GM23338 (cell line): ENCODE data around the gene PDSS2. TPM values are rescaled to one million over a fixed set of nuclear protein-coding genes. Genes with fewer than 3 reads are reported as not detected.

Experiments used
- ATAC-seq: fragments of 200-7000 bp; cut with Tn5 transposase; 3 replicates; pipeline ENCODE4 v1.9.1; 2020
- DNase-seq: peaks from one replicate; pipeline ENCODE4 v3.0.0-alpha.2; 2015; ENCODE audit warnings: low spot score
- H2AFZ ChIP-seq: fragments of 200-600 bp; sonication (generic); 2 replicates; pipeline ENCODE4 v1.8.0; 2016; ENCODE audit warnings: antibody characterized with exemption, mild to moderate bottlenecking, moderate library complexity
- H3F3A ChIP-seq: fragments of 200-600 bp; sonication (generic); replicated peaks from 2 replicates; pipeline ENCODE4 v1.8.0; 2017; ENCODE audit warnings: antibody characterized with exemption, mixed run types, low read depth
- H3K27ac ChIP-seq: fragments of 200-600 bp; sonication (generic); 2 replicates; pipeline ENCODE4 v1.6.1; 2016; ENCODE audit warnings: low read depth
- H3K27me3 ChIP-seq: fragments of 200-600 bp; sonication (generic); 2 replicates; pipeline ENCODE4 v1.8.0; 2016; ENCODE audit warnings: mild to moderate bottlenecking, mixed run types, moderate library complexity; ENCODE audit not compliant: insufficient read depth
- H3K36me3 ChIP-seq: fragments of 200-600 bp; sonication (generic); 2 replicates; pipeline ENCODE4 v1.8.0; 2016; ENCODE audit warnings: mild to moderate bottlenecking; ENCODE audit not compliant: insufficient read depth
- H3K4me1 ChIP-seq: fragments of 200-600 bp; sonication (generic); 2 replicates; pipeline ENCODE4 v1.8.0; 2016; ENCODE audit warnings: mild to moderate bottlenecking, moderate library complexity; ENCODE audit not compliant: insufficient read depth
- H3K4me2 ChIP-seq: fragments of 200-600 bp; sonication (generic); 2 replicates; pipeline ENCODE4 v1.7.1; 2017; ENCODE audit warnings: mixed run types
- H3K4me3 ChIP-seq: fragments of 200-600 bp; sonication (generic); 2 replicates; pipeline ENCODE4 v1.6.1; 2016; ENCODE audit warnings: mixed run types
- H3K79me2 ChIP-seq: fragments of 200-600 bp; sonication (generic); replicated peaks from 2 replicates; pipeline ENCODE4 v1.8.0; 2017; ENCODE audit warnings: mild to moderate bottlenecking; ENCODE audit not compliant: insufficient read depth
- H3K9me2 ChIP-seq: fragments of 200-600 bp; sonication (generic); 2 replicates; pipeline ENCODE4 v1.8.0; 2017; ENCODE audit not compliant: insufficient read depth
- H4K20me1 ChIP-seq: fragments of 200-600 bp; sonication (generic); replicated peaks from 2 replicates; pipeline ENCODE4 v1.8.0; 2017; ENCODE audit warnings: mild to moderate bottlenecking; ENCODE audit not compliant: insufficient read depth
- H3K27ac Mint-ChIP-seq: 2 replicates; pipeline ENCODE4 v1.8.0; 2020; ENCODE audit warnings: inconsistent platforms, mild to moderate bottlenecking, moderate library complexity, mixed read lengths
- H3K27me3 Mint-ChIP-seq: 3 replicates; pipeline ENCODE4 v1.8.0; 2022; ENCODE audit warnings: low read depth, mild to moderate bottlenecking, moderate library complexity, mixed read lengths, inconsistent platforms; ENCODE audit not compliant: insufficient read depth, poor library complexity
- H3K36me3 Mint-ChIP-seq: 3 replicates; pipeline ENCODE4 v1.8.0; 2021; ENCODE audit warnings: low read depth, mild to moderate bottlenecking, inconsistent platforms, moderate library complexity, mixed read lengths
- H3K4me1 Mint-ChIP-seq: 3 replicates; pipeline ENCODE4 v1.8.0; 2020; ENCODE audit warnings: mild to moderate bottlenecking, inconsistent platforms, mixed read lengths
- H3K4me3 Mint-ChIP-seq: 3 replicates; pipeline ENCODE4 v1.8.0; 2021; ENCODE audit warnings: moderate library complexity, mild to moderate bottlenecking, inconsistent platforms, mixed read lengths
- H3K9me3 Mint-ChIP-seq: 3 replicates; pipeline ENCODE4 v1.8.0; 2020; ENCODE audit warnings: moderate library complexity, mild to moderate bottlenecking, inconsistent platforms, mixed read lengths
- CREB1 ChIP-seq: fragments of 250-450 bp; sonication (Bioruptor Pico); IDR thresholded peaks from 2 replicates; pipeline ENCODE4 v1.5.0; 2020; ENCODE audit warnings: low read depth, mild to moderate bottlenecking, moderate library complexity
- EZH2 ChIP-seq: fragments of 200-600 bp; sonication (generic); IDR thresholded peaks from one replicate; pipeline ENCODE4 v1.8.0; 2017; ENCODE audit warnings: antibody characterized with exemption, mild to moderate bottlenecking, low read depth; ENCODE audit not compliant: unreplicated experiment
- EZH2phosphoT487 ChIP-seq: fragments of 200-600 bp; sonication (generic); IDR thresholded peaks from one replicate; pipeline ENCODE4 v1.8.1; 2018; ENCODE audit warnings: antibody characterized with exemption; ENCODE audit not compliant: unreplicated experiment
- JUNB ChIP-seq: IDR thresholded peaks from one replicate; pipeline ENCODE4 v1.6.1; 2016; ENCODE audit warnings: antibody characterized with exemption; ENCODE audit not compliant: unreplicated experiment
- NANOG ChIP-seq: IDR thresholded peaks from 2 replicates; pipeline ENCODE4 v1.6.1; 2016; ENCODE audit warnings: antibody characterized with exemption, borderline replicate concordance
- POLR2AphosphoS5 ChIP-seq: IDR thresholded peaks from 2 replicates; pipeline ENCODE4 v1.6.1; 2016; ENCODE audit warnings: antibody characterized with exemption, low read depth
- STAT1 ChIP-seq: IDR thresholded peaks from one replicate; pipeline ENCODE4 v1.6.1; 2016; ENCODE audit warnings: antibody characterized with exemption; ENCODE audit not compliant: unreplicated experiment
- ZNF331 ChIP-seq: fragments of 250-450 bp; sonication (Bioruptor Pico); IDR thresholded peaks from 2 replicates; pipeline ENCODE4 v1.5.0; 2020; ENCODE audit warnings: low read depth, mild to moderate bottlenecking, moderate library complexity
- polyA plus RNA-seq: library from polyadenylated mRNA; unstranded; fragments of >200 nt; fragmentation: Nextera tagmentation; extraction: Ambion mirVana; gene quantifications from 2 replicates; pipeline ENCODE4 v1.2.1, GENCODE V29; 2016
- total RNA-seq: library from RNA; depleted of rRNA; stranded (reverse); fragments of >200 nt; shearing (Covaris generic); gene quantifications from 2 replicates; pipeline ENCODE4 v1.2.3, GENCODE V29; 2014
- TF ChIP-seq, protein P1 (sequence below): IDR thresholded peaks from one replicate; pipeline ENCODE4 v1.6.1; 2018; ENCODE audit warnings: antibody characterized with exemption; ENCODE audit not compliant: unreplicated experiment
- TF ChIP-seq, protein P2 (sequence below): IDR thresholded peaks from 2 replicates; pipeline ENCODE4 v1.6.1; 2016; ENCODE audit warnings: antibody characterized with exemption
- TF ChIP-seq, protein P3 (sequence below), 2 experiments: fragments of 200-600 bp in 1 of 2; sonication (generic) in 1 of 2; conservative IDR thresholded peaks; 2 replicates each; pipeline versions ENCODE4 v1.5.1 to v1.6.1; 2016 to 2017; ENCODE audit warnings: antibody characterized with exemption in 2 of 2, low read depth in 2 of 2, mild to moderate bottlenecking in 2 of 2, moderate library complexity in 1 of 2
- TF ChIP-seq, protein P4 (sequence below): fragments of 250-450 bp; sonication (Bioruptor Pico); IDR thresholded peaks from 2 replicates; pipeline ENCODE4 v1.5.0; 2020; ENCODE audit warnings: mild to moderate bottlenecking, moderate library complexity

The PDSS2 gene
- total and polyA plus RNA-seq, 2 experiments from 2014 or later = 7.3 to 16.7 TPM

DNA sequence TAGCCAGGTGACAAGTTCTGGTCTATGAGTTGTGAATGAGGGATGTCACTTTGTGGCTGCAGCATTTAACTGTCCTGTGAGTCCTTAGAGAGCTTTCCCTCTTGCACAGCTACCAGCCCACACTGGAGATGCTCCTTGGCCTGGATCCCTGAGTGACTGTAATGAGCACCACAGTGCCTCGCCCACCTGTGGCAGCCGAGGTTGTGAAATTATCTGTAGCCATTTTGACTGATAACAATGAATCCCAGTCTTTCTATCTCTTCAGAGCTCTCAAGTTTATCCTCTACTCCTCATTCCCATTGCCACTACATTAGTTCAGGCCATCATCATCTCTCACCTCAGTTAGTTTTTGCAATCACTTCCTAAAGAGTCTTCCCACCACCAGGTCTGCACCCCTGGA, 302.7 kb downstream of the PDSS2 start:
- Histone ChIP-seq H3K4me2 (no peak overlapping the region), H3K36me3 (no peaks in the 10 kb centered on the region), H3K79me2 (no peaks in the 10 kb centered on the region), H2AFZ (no peak overlapping the region), H3F3A (0 out of 2 replicates have a peak, but pooled peaks cover 6% of the 10 kb centered on the region), H3K27me3 (no peaks in the 10 kb centered on the region), H3K4me3 (no peak overlapping the region), H4K20me1 (no peaks in the 10 kb centered on the region), H3K4me1 (peaks cover 21% of the 10 kb centered on the region), H3K9me2 (no peaks in the 10 kb centered on the region), H3K27ac (no peak overlapping the region)
- Mint-ChIP-seq H3K27me3 (peaks cover 6% of the 10 kb centered on the region), H3K36me3 (no peaks in the 10 kb centered on the region), H3K9me3 (no peaks in the 10 kb centered on the region), H3K4me1 (peaks cover 20% of the 10 kb centered on the region), H3K27ac (no peak overlapping the region; the same call in 1 of the 2 replicates), H3K4me3 (no peak overlapping the region)
- ATAC-seq = no peak
- DNase-seq = no peak
- TF ChIP-seq EZH2 = no peak
- no peak for TF ChIP-seq JUNB
- TF ChIP-seq STAT1 = no peak
- TF ChIP-seq, protein P1, sequence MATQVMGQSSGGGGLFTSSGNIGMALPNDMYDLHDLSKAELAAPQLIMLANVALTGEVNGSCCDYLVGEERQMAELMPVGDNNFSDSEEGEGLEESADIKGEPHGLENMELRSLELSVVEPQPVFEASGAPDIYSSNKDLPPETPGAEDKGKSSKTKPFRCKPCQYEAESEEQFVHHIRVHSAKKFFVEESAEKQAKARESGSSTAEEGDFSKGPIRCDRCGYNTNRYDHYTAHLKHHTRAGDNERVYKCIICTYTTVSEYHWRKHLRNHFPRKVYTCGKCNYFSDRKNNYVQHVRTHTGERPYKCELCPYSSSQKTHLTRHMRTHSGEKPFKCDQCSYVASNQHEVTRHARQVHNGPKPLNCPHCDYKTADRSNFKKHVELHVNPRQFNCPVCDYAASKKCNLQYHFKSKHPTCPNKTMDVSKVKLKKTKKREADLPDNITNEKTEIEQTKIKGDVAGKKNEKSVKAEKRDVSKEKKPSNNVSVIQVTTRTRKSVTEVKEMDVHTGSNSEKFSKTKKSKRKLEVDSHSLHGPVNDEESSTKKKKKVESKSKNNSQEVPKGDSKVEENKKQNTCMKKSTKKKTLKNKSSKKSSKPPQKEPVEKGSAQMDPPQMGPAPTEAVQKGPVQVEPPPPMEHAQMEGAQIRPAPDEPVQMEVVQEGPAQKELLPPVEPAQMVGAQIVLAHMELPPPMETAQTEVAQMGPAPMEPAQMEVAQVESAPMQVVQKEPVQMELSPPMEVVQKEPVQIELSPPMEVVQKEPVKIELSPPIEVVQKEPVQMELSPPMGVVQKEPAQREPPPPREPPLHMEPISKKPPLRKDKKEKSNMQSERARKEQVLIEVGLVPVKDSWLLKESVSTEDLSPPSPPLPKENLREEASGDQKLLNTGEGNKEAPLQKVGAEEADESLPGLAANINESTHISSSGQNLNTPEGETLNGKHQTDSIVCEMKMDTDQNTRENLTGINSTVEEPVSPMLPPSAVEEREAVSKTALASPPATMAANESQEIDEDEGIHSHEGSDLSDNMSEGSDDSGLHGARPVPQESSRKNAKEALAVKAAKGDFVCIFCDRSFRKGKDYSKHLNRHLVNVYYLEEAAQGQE = no peak
- TF ChIP-seq, protein P2, sequence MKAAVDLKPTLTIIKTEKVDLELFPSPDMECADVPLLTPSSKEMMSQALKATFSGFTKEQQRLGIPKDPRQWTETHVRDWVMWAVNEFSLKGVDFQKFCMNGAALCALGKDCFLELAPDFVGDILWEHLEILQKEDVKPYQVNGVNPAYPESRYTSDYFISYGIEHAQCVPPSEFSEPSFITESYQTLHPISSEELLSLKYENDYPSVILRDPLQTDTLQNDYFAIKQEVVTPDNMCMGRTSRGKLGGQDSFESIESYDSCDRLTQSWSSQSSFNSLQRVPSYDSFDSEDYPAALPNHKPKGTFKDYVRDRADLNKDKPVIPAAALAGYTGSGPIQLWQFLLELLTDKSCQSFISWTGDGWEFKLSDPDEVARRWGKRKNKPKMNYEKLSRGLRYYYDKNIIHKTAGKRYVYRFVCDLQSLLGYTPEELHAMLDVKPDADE = no peak
- TF ChIP-seq ZNF331 (CRISPR knock-in tag) = no peak
- no peak for TF ChIP-seq CREB1 (CRISPR knock-in tag)
- TF ChIP-seq, protein P3, sequence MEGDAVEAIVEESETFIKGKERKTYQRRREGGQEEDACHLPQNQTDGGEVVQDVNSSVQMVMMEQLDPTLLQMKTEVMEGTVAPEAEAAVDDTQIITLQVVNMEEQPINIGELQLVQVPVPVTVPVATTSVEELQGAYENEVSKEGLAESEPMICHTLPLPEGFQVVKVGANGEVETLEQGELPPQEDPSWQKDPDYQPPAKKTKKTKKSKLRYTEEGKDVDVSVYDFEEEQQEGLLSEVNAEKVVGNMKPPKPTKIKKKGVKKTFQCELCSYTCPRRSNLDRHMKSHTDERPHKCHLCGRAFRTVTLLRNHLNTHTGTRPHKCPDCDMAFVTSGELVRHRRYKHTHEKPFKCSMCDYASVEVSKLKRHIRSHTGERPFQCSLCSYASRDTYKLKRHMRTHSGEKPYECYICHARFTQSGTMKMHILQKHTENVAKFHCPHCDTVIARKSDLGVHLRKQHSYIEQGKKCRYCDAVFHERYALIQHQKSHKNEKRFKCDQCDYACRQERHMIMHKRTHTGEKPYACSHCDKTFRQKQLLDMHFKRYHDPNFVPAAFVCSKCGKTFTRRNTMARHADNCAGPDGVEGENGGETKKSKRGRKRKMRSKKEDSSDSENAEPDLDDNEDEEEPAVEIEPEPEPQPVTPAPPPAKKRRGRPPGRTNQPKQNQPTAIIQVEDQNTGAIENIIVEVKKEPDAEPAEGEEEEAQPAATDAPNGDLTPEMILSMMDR (conservative IDR thresholded peaks at IDR 0.05; ENCODE audit: low read depth in 2 of 2) = no peak
- TF ChIP-seq EZH2phosphoT487 = no peak
- no peak for TF ChIP-seq POLR2AphosphoS5
- TF ChIP-seq NANOG = no peak
- TF ChIP-seq, protein P4, sequence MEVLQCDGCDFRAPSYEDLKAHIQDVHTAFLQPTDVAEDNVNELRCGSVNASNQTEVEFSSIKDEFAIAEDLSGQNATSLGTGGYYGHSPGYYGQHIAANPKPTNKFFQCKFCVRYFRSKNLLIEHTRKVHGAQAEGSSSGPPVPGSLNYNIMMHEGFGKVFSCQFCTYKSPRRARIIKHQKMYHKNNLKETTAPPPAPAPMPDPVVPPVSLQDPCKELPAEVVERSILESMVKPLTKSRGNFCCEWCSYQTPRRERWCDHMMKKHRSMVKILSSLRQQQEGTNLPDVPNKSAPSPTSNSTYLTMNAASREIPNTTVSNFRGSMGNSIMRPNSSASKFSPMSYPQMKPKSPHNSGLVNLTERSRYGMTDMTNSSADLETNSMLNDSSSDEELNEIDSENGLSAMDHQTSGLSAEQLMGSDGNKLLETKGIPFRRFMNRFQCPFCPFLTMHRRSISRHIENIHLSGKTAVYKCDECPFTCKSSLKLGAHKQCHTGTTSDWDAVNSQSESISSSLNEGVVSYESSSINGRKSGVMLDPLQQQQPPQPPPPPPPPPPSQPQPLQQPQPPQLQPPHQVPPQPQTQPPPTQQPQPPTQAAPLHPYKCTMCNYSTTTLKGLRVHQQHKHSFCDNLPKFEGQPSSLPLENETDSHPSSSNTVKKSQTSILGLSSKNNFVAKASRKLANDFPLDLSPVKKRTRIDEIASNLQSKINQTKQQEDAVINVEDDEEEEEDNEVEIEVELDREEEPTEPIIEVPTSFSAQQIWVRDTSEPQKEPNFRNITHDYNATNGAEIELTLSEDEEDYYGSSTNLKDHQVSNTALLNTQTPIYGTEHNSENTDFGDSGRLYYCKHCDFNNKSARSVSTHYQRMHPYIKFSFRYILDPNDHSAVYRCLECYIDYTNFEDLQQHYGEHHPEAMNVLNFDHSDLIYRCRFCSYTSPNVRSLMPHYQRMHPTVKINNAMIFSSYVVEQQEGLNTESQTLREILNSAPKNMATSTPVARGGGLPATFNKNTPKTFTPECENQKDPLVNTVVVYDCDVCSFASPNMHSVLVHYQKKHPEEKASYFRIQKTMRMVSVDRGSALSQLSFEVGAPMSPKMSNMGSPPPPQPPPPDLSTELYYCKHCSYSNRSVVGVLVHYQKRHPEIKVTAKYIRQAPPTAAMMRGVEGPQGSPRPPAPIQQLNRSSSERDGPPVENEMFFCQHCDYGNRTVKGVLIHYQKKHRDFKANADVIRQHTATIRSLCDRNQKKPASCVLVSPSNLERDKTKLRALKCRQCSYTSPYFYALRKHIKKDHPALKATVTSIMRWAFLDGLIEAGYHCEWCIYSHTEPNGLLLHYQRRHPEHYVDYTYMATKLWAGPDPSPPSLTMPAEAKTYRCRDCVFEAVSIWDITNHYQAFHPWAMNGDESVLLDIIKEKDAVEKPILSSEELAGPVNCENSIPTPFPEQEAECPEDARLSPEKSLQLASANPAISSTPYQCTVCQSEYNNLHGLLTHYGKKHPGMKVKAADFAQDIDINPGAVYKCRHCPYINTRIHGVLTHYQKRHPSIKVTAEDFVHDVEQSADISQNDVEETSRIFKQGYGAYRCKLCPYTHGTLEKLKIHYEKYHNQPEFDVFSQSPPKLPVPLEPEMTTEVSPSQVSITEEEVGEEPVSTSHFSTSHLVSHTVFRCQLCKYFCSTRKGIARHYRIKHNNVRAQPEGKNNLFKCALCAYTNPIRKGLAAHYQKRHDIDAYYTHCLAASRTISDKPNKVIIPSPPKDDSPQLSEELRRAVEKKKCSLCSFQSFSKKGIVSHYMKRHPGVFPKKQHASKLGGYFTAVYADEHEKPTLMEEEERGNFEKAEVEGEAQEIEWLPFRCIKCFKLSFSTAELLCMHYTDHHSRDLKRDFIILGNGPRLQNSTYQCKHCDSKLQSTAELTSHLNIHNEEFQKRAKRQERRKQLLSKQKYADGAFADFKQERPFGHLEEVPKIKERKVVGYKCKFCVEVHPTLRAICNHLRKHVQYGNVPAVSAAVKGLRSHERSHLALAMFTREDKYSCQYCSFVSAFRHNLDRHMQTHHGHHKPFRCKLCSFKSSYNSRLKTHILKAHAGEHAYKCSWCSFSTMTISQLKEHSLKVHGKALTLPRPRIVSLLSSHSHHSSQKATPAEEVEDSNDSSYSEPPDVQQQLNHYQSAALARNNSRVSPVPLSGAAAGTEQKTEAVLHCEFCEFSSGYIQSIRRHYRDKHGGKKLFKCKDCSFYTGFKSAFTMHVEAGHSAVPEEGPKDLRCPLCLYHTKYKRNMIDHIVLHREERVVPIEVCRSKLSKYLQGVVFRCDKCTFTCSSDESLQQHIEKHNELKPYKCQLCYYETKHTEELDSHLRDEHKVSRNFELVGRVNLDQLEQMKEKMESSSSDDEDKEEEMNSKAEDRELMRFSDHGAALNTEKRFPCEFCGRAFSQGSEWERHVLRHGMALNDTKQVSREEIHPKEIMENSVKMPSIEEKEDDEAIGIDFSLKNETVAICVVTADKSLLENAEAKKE (CRISPR knock-in tag) = no peak
